Measurements from ENCODE around the gene TPRX1. TPM values are rescaled to one million over a fixed set of nuclear protein-coding genes. Genes with fewer than 3 reads are reported as not detected.

TPRX1 gene
- total RNA-seq, 2 donors from 2014 or later, result not detected

DNA sequence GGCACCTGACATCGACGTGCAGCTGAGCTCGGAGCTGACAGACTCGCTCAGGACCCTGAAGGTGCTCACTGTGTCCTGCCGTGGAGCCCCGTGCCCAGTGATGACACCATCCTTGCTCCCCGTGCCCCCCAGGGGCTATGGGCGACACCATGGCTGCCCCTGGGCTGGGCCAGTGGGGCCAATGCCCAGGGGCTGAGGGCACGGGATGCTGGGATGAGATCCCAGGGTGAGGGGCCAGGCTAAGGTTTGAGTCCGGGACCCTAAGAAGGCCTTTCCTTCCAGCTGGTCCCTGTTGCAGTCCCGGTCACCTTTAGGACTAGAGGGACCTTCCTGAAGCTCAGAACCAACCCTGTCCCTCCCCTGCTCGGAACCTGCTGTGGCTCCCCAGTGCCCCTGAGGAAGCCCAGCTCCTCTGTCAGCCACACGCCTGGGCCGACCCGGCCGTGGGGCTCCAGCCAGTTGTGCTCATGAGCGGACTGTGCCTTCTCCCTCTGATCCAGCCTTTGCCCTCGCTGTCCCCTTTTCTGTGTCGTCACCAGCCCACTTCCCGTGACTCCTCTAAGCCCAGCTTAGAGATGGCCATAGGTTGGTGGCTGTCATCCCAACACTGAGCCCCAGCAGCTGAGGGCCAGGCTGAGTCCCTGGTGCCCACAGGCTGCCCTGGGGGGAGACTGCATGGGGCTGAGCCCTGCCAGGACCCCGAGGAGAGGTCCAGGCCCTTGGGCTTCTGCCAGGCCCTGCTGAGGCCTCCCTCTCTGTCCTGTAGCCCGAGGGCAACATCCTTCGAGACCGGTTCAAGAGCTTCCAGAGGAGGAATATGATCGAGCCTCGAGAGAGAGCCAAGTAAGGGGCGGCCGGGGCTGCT is 48.4 kb downstream of the TPRX1 start:
- no peak for ATAC-seq
- no peak for DNase-seq
- intact Hi-C loops (cut with DNase I), result no loop called here

DNA sequence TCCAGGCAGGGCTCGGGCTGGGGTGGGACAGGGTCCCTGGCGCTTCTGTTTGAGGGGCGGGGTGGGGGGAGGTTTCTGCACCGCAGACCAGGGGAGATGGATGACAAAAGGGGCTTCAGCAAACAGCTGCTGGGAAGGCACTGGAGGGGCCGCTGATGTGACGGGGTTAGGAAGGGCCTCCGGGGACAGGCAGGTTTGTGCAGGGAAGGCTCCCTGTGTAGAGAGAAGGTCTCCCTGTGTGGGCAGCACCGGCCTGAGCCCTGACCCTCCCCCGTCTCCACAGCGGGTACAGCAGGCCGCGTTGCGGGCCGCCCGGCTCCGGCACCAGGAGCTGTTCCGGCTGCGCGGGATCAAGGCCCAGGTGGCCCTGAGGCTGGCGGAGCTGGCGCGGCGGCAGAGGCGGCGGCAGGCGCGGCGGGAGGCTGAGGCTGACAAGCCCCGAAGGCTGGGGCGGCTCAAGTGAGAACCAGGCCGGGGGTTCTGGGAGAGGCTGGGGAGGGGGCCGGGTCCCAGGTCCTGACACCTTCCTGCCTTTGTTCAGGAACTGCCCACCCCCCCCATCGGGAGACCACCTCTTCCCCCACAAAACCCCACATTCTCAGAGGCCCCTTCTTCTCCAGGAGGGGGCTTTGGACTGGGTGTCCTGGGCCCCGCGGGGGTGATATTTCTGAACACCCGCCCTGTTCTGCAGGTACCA is 49.1 kb downstream of the TPRX1 start:
- no peak for ATAC-seq
- no peak for DNase-seq
- intact Hi-C loops (cut with DNase I), result no loop called here

DNA sequence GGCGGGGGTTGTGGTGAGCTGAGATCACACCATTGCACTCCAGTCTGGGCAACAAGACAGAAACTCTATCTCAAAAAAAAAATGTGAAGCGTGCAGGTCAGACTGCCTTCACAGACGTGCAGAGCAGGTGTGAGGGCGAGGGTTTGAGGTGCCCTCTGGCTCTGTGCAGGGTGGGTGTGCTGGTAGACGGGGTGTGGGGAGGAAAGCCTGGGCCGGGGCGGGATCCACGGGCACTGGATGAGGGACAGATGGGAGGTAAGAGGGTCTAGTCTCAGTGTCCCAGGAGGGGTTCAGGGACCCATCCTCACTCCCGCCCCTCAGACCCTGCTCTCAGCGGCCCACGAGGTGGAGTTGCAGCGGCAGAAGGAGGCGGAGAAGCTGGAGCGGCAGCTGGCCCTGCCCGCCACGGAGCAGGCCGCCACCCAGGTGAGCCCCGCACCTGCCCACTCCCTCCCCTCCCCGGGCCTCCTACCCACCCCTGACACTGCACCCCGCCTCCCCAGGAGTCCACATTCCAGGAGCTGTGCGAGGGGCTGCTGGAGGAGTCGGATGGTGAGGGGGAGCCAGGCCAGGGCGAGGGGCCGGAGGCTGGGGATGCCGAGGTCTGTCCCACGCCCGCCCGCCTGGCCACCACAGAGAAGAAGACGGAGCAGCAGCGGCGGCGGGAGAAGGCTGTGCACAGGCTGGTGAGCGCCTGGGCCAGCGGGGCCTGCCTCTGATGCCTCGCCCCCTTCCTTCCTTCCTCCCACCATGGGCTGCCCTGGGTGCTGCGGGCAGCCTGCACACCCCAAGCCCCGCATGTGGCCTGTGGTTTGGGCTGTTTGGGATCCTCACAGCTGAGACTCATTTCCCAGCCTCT is 49.9 kb downstream of the TPRX1 start:
- no peak for ATAC-seq
- no peak for DNase-seq
- intact Hi-C loops (cut with DNase I), result no loop called here

DNA sequence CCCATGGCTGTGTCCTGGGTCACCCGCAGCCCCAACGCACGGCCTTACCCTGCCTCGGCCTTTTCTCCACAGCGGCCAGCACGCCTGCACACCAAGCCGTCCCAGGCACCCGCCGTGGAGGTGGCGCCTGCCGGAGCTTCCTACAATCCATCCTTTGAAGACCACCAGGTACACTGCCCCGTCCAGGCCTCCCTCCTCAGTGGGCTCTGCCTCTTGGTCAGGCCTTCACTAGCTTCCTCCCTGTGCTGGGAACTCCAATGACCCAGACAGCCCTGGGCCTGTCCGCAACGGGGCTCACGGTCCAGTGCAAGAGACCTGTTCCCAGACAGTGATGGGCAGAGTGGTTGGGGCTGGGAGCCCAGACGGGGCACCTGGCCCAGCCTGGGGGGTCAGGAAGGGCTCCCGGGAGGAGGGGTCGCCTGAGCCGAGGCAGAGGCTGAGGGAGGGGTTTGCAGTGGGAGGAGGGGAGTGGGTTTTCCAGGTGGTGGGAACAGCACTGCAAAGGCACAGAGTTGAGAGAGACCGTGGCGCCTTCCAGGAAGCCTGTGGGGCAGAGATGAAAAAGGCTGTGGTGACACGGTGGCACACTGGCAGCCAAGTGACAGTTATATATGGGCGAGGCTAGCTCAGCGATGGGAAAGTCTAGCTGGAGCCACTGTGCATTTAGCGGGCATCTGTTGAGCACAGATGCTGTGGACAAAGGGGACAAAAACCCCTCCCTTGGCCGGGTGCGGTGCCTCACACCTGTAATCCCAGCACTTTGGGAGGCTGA is 51.7 kb downstream of the TPRX1 start:
- ATAC-seq (no peak), DNase-seq (no peak)
- intact Hi-C loops (cut with DNase I), result no loop called here

Other genes with a start within 250 kb of the TPRX1 start
- gene ZNF541, start 231.4 kb downstream of the TPRX1 start, total RNA-seq, result under 1 TPM; 0.13 to 0.21 TPM
- gene BICRA, start 195.4 kb downstream of the TPRX1 start, total RNA-seq, result 10 to 100 TPM in 1 of 2 donors, 1 to 10 TPM in 1; 7.2 to 11.6 TPM
- 10 to 100 TPM; 91.1 to 98.8 TPM for gene EHD2, start 91.1 kb downstream of the TPRX1 start, total RNA-seq
- gene NOP53, start 59.0 kb downstream of the TPRX1 start, total RNA-seq, result 100 to 1,000 TPM; 172 to 184 TPM
- gene SELENOW, start 25.8 kb downstream of the TPRX1 start, total RNA-seq, result 100 to 1,000 TPM; 718 to 783 TPM
- not detected for gene CRX, start 17.4 kb upstream of the TPRX1 start, total RNA-seq
- not detected for gene TPRX2, start 54.7 kb upstream of the TPRX1 start, total RNA-seq
- not detected for gene SULT2A1, start 81.8 kb upstream of the TPRX1 start, total RNA-seq
- gene BSPH1, start 187.6 kb upstream of the TPRX1 start, total RNA-seq, result not detected
- gene ELSPBP1, start 190.1 kb upstream of the TPRX1 start, total RNA-seq, result not detected
- gene CABP5, start 239.5 kb upstream of the TPRX1 start, total RNA-seq, result not detected

All from left cardiac atrium (tissue), 4 donors.